Activated T-cell treated with anti-CD3 and anti-CD28 coated beads, Interleukin-2, amount 50 U/mL, for 72 hours (primary cell): ENCODE data around the gene TK2. TPM values are rescaled to one million over a fixed set of nuclear protein-coding genes. Genes with fewer than 3 reads are reported as not detected.
"Not testable (repeated sequence)": the region's sequence is repeated elsewhere in the genome, so short reads cannot be mapped to it uniquely, and the experiment has no call there.

Experiments used
- ATAC-seq, 2 donors: fragments of 150-1000 bp; cut with Tn5 transposase; replicated peaks in 1 of 2; 2 replicates each; pipeline ENCODE4 v1.10.0; 2021; ENCODE audit warnings: moderate library complexity in 2 of 2, mild to moderate bottlenecking in 1 of 2
- DNase-seq, 2 donors: peaks; one replicate each; pipeline ENCODE4 v3.0.0; 2021 to 2022; ENCODE audit warnings: mixed read lengths in 1 of 2
- H3K27ac Mint-ChIP-seq: one replicate; pipeline ENCODE4 v1.8.0; 2022; ENCODE audit warnings: mild to moderate bottlenecking, moderate library complexity, mixed read lengths
- H3K27me3 Mint-ChIP-seq: one replicate; pipeline ENCODE4 v1.8.0; 2022; ENCODE audit warnings: low read depth, mixed read lengths
- H3K36me3 Mint-ChIP-seq, 2 donors: one replicate each; pipeline ENCODE4 v1.8.0; 2022; ENCODE audit warnings: mixed read lengths in 2 of 2, mild to moderate bottlenecking in 1 of 2; ENCODE audit not compliant: insufficient read depth in 2 of 2
- H3K4me1 Mint-ChIP-seq: one replicate; pipeline ENCODE4 v1.8.0; 2022; ENCODE audit warnings: low read depth, mixed read lengths
- H3K4me3 Mint-ChIP-seq, 2 donors: one replicate each; pipeline ENCODE4 v1.8.0; 2022; ENCODE audit warnings: mild to moderate bottlenecking in 2 of 2, mixed read lengths in 2 of 2, moderate library complexity in 2 of 2
- H3K9me3 Mint-ChIP-seq, 2 donors: one replicate each; pipeline ENCODE4 v1.8.0; 2022; ENCODE audit warnings: mixed read lengths in 2 of 2
- total RNA-seq, 2 donors: library from RNA; stranded (reverse); gene quantifications; one replicate each; pipeline ENCODE4 v1.2.3, GENCODE V29; 2022

Gene TK2
- total RNA-seq, 2 donors from 2014 or later, result 16.4 to 16.6 TPM

- Mint-ChIP-seq H3K4me3 (peak overlapping the region in 1 of 2 donors; percentile 73), H3K27ac (no peak overlapping the region), H3K4me1 (peaks cover 97% of the 10 kb centered on the region), H3K9me3 (no peaks in the 10 kb centered on the region), H3K36me3 (no peaks in the 10 kb centered on the region), H3K27me3 (no peaks in the 10 kb centered on the region)
- ATAC-seq, result no peak
- no peak for DNase-seq
These were observed 30.2 kb downstream of the TK2 start for GRCh38 chr16:66519482-66520373.

- Mint-ChIP-seq H3K4me1 (peaks cover 77% of the 10 kb centered on the region), H3K9me3 (no peaks in the 10 kb centered on the region), H3K27me3 (no peaks in the 10 kb centered on the region), H3K36me3 (no peaks in the 10 kb centered on the region), H3K27ac (peak overlapping the region; percentile 98), H3K4me3 (peak overlapping the region; percentile 88 to 95)
- ATAC-seq (no peak), DNase-seq (no peak)
These were observed 32.2 kb downstream of the TK2 start for GRCh38 chr16:66517586-66518263.

GRCh38 chr16:66516808-66517585 is 32.9 kb downstream of the TK2 start:
- H3K9me3 Mint-ChIP-seq, result no peaks in the 10 kb centered on the region
- peak; percentile 92 to 94 for ATAC-seq

GRCh38 chr16:66516509-66516807 is 33.5 kb downstream of the TK2 start:
- no peak for DNase-seq
- no peaks in the 10 kb centered on the region for H3K36me3 Mint-ChIP-seq
- H3K4me1 Mint-ChIP-seq, result peaks cover 68% of the 10 kb centered on the region
- H3K27ac Mint-ChIP-seq, result peak overlapping the region; percentile 56
- H3K4me3 Mint-ChIP-seq, result peak overlapping the region; percentile 88 to 95
- ATAC-seq, result no peak
- H3K9me3 Mint-ChIP-seq, result no peaks in the 10 kb centered on the region
- no peaks in the 10 kb centered on the region for H3K27me3 Mint-ChIP-seq

More at GRCh38 chr16:66516808-66517585, 32.9 kb downstream of the TK2 start:
- Mint-ChIP-seq H3K27ac (peak overlapping the region; percentile 98), H3K36me3 (no peaks in the 10 kb centered on the region), H3K4me1 (peaks cover 71% of the 10 kb centered on the region), H3K4me3 (peak overlapping the region; percentile 88 to 95), H3K27me3 (no peaks in the 10 kb centered on the region)
- peak; percentile 90 for DNase-seq

- ATAC-seq, result no peak
- Mint-ChIP-seq H3K4me1 (peaks cover 62% of the 10 kb centered on the region), H3K4me3 (peak overlapping the region; percentile 88 to 95), H3K27ac (peak overlapping the region; percentile 56), H3K9me3 (no peaks in the 10 kb centered on the region), H3K36me3 (no peaks in the 10 kb centered on the region), H3K27me3 (no peaks in the 10 kb centered on the region)
- peak; percentile 46 for DNase-seq
These were observed 34.1 kb downstream of the TK2 start for GRCh38 chr16:66515596-66516508.

- H3K4me1 Mint-ChIP-seq, result peaks cover 55% of the 10 kb centered on the region
- H3K36me3 Mint-ChIP-seq, H3K27me3 Mint-ChIP-seq, DNase-seq, H3K9me3 Mint-ChIP-seq, H3K27ac Mint-ChIP-seq, H3K4me3 Mint-ChIP-seq, ATAC-seq: not testable (repeated sequence)
These were observed 34.8 kb downstream of the TK2 start for GRCh38 chr16:66514980-66515595.

GRCh38 chr16:66514391-66514790 is 35.5 kb downstream of the TK2 start:
- not testable (repeated sequence) for H3K4me3 Mint-ChIP-seq, H3K36me3 Mint-ChIP-seq, H3K27me3 Mint-ChIP-seq, H3K9me3 Mint-ChIP-seq, DNase-seq, ATAC-seq
- Mint-ChIP-seq H3K4me1 (peaks cover 48% of the 10 kb centered on the region), H3K27ac (peak overlapping the region; percentile 15)

GRCh38 chr16:66513111-66513723 is 36.7 kb downstream of the TK2 start:
- Mint-ChIP-seq H3K27me3 (no peaks in the 10 kb centered on the region), H3K27ac (no peak overlapping the region), H3K36me3 (no peaks in the 10 kb centered on the region), H3K9me3 (no peaks in the 10 kb centered on the region), H3K4me1 (peaks cover 38% of the 10 kb centered on the region), H3K4me3 (no peak overlapping the region)
- ATAC-seq (no peak), DNase-seq (no peak)

GRCh38 chr16:66512272-66513110 is 37.4 kb downstream of the TK2 start:
- H3K27ac Mint-ChIP-seq, result no peak overlapping the region
- no peaks in the 10 kb centered on the region for H3K36me3 Mint-ChIP-seq
- H3K4me3 Mint-ChIP-seq, result no peak overlapping the region

GRCh38 chr16:66511602-66512271 is 38.2 kb downstream of the TK2 start:
- no peak overlapping the region for H3K4me3 Mint-ChIP-seq
- H3K9me3 Mint-ChIP-seq, result no peaks in the 10 kb centered on the region
- no peaks in the 10 kb centered on the region for H3K27me3 Mint-ChIP-seq
- ATAC-seq (no peak), DNase-seq (no peak)
- peaks cover 24% of the 10 kb centered on the region for H3K4me1 Mint-ChIP-seq
- no peak overlapping the region for H3K27ac Mint-ChIP-seq
- no peaks in the 10 kb centered on the region for H3K36me3 Mint-ChIP-seq

More at GRCh38 chr16:66512272-66513110, 37.4 kb downstream of the TK2 start:
- DNase-seq, result no peak
- Mint-ChIP-seq H3K9me3 (no peaks in the 10 kb centered on the region), H3K27me3 (no peaks in the 10 kb centered on the region), H3K4me1 (peaks cover 31% of the 10 kb centered on the region)
- no peak for ATAC-seq
